Measurements from ENCODE around the gene MLKL.

The MLKL gene

DNA sequence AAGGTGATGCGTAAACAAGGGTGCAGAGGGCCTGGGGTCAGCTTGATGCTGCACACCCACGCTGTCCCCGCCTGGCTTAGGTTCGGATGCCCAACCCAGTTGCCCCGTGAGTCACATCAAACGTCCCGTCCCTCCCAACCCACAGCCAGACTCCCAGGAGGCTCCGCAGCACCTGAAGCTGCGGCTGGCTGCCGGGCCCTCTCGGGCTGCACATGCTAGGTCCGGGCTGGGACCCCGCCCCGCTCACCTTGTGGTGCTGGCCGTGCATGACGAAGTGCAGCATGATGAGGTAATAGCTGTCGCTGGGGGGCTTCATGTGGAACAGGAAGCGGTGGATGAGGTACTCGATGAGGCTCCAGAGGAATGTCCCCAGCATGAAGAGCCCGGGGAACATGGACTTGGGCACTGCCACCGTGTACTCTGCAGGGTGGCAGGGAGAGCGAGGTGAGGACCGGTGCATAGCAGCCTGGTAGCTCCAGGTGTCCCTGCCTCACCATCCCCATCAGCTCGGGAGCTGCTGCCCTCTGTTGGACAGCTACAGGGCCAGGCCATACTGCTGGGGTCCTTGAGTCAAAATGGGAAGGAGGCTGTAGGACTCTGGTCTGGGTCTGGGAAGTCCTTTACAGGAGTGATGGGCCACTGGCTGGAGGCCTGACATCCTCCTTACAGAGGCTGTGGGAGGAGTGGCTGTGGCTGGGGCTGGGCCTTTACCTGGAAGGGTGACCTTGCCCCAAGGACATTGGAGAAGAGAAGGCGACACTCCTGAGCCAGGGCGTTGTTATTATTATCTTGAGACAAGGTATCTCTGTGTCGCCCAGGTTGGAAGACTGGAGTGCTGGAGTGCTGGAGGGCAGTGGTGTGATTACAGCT is 18.3 kb upstream of the MLKL start:
- no peak overlapping the region for H3K4me3 ChIP-seq (ENCODE audit: low read depth, low read length)
- DNase-seq (ENCODE audit: low read depth): no peak
- no peak for TF ChIP-seq CTCF (IDR thresholded peaks at IDR 0.05; ENCODE audit: low read depth, low read length, missing control alignments)
- in situ Hi-C loops (cut with HindIII; ENCODE audit: low sequenced_read_pairs): no loop called here

DNA sequence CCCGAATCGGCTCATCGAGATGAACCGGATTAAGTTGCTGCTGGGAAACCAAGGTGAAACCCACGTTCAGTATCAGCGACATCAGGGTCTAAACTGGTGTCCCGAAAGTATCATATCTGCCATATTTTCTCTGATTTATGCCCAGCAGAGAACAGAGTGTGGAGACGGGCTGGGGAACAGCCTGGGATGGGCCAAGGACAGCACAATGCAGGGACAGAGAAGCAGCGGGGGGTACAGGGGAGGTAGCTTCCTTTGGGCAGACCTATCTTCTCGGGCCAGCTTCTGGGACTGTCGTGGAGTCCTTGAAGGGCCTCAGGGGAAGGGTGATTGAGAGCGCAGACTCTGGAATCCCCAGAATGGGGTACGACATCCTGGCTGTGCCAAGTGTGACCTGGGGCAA is 17.5 kb upstream of the MLKL start:
- no peak overlapping the region for H3K4me3 ChIP-seq (ENCODE audit: low read depth, low read length)
- no peak for TF ChIP-seq CTCF (IDR thresholded peaks at IDR 0.05; ENCODE audit: low read depth, low read length, missing control alignments)
- in situ Hi-C loops (cut with HindIII; ENCODE audit: low sequenced_read_pairs): no loop called here
- DNase-seq (ENCODE audit: low read depth): no peak

- H3K4me3 ChIP-seq (ENCODE audit: low read depth, low read length): no peak overlapping the region
- in situ Hi-C loops (cut with HindIII; ENCODE audit: low sequenced_read_pairs): no loop called here
- TF ChIP-seq CTCF (IDR thresholded peaks at IDR 0.05; ENCODE audit: low read depth, low read length, missing control alignments): no peak
- no peak for DNase-seq (ENCODE audit: low read depth)
These were observed 16.7 kb upstream of the MLKL start for GRCh38 chr16:74717367-74717766.

DNA sequence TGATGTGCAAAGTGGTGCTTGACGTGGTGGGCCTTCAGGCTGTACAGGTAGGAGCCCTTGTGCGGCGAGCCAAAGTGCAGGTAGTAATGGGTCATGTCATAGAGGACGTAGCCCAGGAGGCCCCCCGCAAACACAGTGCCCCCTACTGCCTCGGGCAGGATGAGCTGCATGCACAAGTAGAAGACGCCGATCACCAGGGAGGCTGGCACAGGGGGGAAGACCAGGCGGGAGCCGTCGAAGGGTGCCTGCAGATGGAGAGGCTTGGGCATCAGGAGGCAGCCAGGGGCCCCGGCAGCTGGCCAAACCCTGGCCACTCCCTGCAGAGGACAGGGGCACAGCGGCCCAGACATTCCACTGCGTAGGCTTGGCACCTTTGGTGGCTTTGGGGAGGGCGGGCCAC is 15.7 kb upstream of the MLKL start:
- H3K4me3 ChIP-seq (ENCODE audit: low read depth, low read length): no peak overlapping the region
- DNase-seq (ENCODE audit: low read depth): no peak
- in situ Hi-C loops (cut with HindIII; ENCODE audit: low sequenced_read_pairs): no loop called here
- TF ChIP-seq CTCF (IDR thresholded peaks at IDR 0.05; ENCODE audit: low read depth, low read length, missing control alignments): no peak

DNA sequence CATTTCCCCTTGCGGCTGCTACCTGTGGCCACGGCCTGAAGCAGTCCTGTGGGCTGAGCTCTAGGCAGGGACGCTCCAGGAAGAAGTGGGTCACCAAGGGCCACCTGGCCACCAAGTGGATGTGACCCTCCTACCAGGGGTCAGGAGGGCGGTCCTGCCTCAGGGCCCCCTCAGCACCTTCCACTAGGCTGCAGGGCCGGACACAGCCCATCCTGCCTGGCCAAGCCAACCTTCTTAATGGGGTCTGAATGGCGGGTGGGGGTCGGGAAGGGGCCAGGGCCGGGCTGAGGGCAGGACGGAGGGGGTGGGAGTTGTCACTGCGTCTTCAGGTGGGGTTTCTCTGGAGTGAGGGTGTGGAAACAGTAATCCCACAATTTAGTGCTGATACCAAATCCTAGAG is 13.2 kb upstream of the MLKL start:
- no peak for DNase-seq (ENCODE audit: low read depth)
- no peak for TF ChIP-seq CTCF (IDR thresholded peaks at IDR 0.05; ENCODE audit: low read depth, low read length, missing control alignments)
- H3K4me3 ChIP-seq (ENCODE audit: low read depth, low read length): no peak overlapping the region
- in situ Hi-C loops (cut with HindIII; ENCODE audit: low sequenced_read_pairs): no loop called here

DNA sequence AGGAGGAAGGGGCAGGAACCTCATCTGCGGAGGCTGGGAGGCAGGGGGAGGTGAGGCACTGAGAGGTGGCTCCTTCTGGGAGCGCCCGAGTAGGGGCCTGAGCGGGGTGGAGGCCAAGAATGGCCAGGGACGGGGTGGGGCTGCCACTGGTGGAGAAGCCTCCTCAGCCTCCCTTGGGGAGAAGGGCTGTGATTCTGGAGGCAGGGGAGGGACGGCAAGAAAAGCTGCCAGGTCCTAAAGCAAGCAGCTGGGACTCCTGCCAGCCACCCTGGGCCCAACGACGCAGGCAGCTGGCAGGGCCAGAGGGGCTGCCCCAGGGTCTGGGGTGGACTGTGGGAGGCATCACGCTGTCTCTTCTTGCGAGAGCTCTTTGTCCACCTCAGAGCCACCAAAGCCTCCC is 12.7 kb upstream of the MLKL start:
- no peak for TF ChIP-seq CTCF (IDR thresholded peaks at IDR 0.05; ENCODE audit: low read depth, low read length, missing control alignments)
- in situ Hi-C loops (cut with HindIII; ENCODE audit: low sequenced_read_pairs): no loop called here
- DNase-seq (ENCODE audit: low read depth): no peak
- H3K4me3 ChIP-seq (ENCODE audit: low read depth, low read length): no peak overlapping the region

All from astrocyte of the cerebellum (primary cell).